Mesenchymal stem cell (in vitro differentiated cells and primary cell): ENCODE measurements around the gene TK1. TPM values are rescaled to one million over a fixed set of nuclear protein-coding genes. Genes with fewer than 3 reads are reported as not detected.
"Not testable (repeated sequence)": the region's sequence is repeated elsewhere in the genome, so short reads cannot be mapped to it uniquely, and the experiment has no call there.

Source experiments
- DNase-seq: peaks from one replicate; pipeline ENCODE4 v3.0.0-alpha.2; 2013
- H2AFZ ChIP-seq: one replicate; pipeline ENCODE4 v1.6.1; 2013; ENCODE audit warnings: low read depth, mild to moderate bottlenecking, control low read depth, inconsistent platforms, low read length, moderate library complexity
- H2AK5ac ChIP-seq: 2 replicates; pipeline ENCODE4 v1.6.1; 2013; ENCODE audit warnings: low read length, moderate library complexity, mild to moderate bottlenecking, inconsistent platforms; ENCODE audit not compliant: severe bottlenecking
- H2BK120ac ChIP-seq: one replicate; pipeline ENCODE4 v1.6.1; 2013; ENCODE audit warnings: low read depth, mild to moderate bottlenecking, inconsistent platforms, low read length, moderate library complexity
- H2BK12ac ChIP-seq, 2 experiments: one replicate each; pipeline ENCODE4 v1.6.1; 2013; ENCODE audit warnings: inconsistent platforms in 2 of 2, low read length in 2 of 2, mild to moderate bottlenecking in 2 of 2, moderate library complexity in 2 of 2, control low read depth in 1 of 2
- H2BK15ac ChIP-seq: one replicate; pipeline ENCODE4 v1.6.1; 2013; ENCODE audit warnings: mild to moderate bottlenecking, low read depth, inconsistent platforms; ENCODE audit not compliant: poor library complexity, severe bottlenecking
- H2BK5ac ChIP-seq: 2 replicates; pipeline ENCODE4 v1.6.1; 2013; ENCODE audit warnings: low read depth, mild to moderate bottlenecking, low read length, control low read depth, inconsistent platforms; ENCODE audit not compliant: poor library complexity, severe bottlenecking
- H3K14ac ChIP-seq, 2 experiments: one replicate each; pipeline ENCODE4 v1.6.1; 2013; ENCODE audit warnings: inconsistent platforms in 2 of 2, low read length in 2 of 2, control low read depth in 1 of 2, mild to moderate bottlenecking in 1 of 2, moderate library complexity in 1 of 2
- H3K18ac ChIP-seq, 2 experiments: one replicate each; pipeline ENCODE4 v1.6.1; 2013; ENCODE audit warnings: inconsistent platforms in 2 of 2, low read length in 2 of 2, control low read depth in 1 of 2, low read depth in 1 of 2, mild to moderate bottlenecking in 1 of 2
- H3K23ac ChIP-seq, 2 experiments: one replicate each; pipeline ENCODE4 v1.6.1; 2013; ENCODE audit warnings: inconsistent platforms in 2 of 2, low read length in 2 of 2, mild to moderate bottlenecking in 2 of 2, moderate library complexity in 2 of 2, control low read depth in 1 of 2
- H3K27ac ChIP-seq: 2 replicates; pipeline ENCODE4 v1.5.1; 2013; ENCODE audit warnings: mild to moderate bottlenecking, moderate library complexity, low read length, control low read depth, inconsistent platforms; ENCODE audit not compliant: poor library complexity, severe bottlenecking
- H3K27me3 ChIP-seq, 2 experiments: 2 replicates each; pipeline versions ENCODE4 v1.6.1 to v1.7.0; 2013; ENCODE audit warnings: low read length in 2 of 2, mild to moderate bottlenecking in 2 of 2, moderate library complexity in 2 of 2, control low read depth in 1 of 2, inconsistent platforms in 1 of 2; ENCODE audit not compliant: control insufficient read depth in 1 of 2, insufficient read depth in 1 of 2
- H3K36me3 ChIP-seq, 2 experiments: 2 replicates each; pipeline versions ENCODE4 v1.6.1 to v1.7.0; 2013; ENCODE audit warnings: low read length in 2 of 2, control low read depth in 1 of 2, inconsistent platforms in 1 of 2, low read depth in 1 of 2, mild to moderate bottlenecking in 1 of 2; ENCODE audit not compliant: insufficient read depth in 2 of 2, control insufficient read depth in 1 of 2
- H3K4ac ChIP-seq, 2 experiments: one replicate each; pipeline ENCODE4 v1.6.1; 2013; ENCODE audit warnings: inconsistent platforms in 2 of 2, low read length in 2 of 2, mild to moderate bottlenecking in 2 of 2, moderate library complexity in 2 of 2, control low read depth in 1 of 2, low read depth in 1 of 2
- H3K4me1 ChIP-seq: 2 replicates; pipeline ENCODE4 v1.6.1; 2013; ENCODE audit warnings: low read depth, low read length, control low read depth; ENCODE audit not compliant: control insufficient read depth, insufficient read depth
- H3K4me2 ChIP-seq: 2 replicates; pipeline ENCODE4 v1.6.1; 2013; ENCODE audit warnings: low read length, mild to moderate bottlenecking, inconsistent platforms; ENCODE audit not compliant: poor library complexity, severe bottlenecking
- H3K4me3 ChIP-seq, 2 experiments: 2 replicates each; pipeline versions ENCODE4 v1.5.1 to v1.7.0; 2013; ENCODE audit warnings: low read length in 2 of 2, mild to moderate bottlenecking in 2 of 2, control low read depth in 1 of 2, low read depth in 1 of 2; ENCODE audit not compliant: insufficient read depth in 1 of 2
- H3K79me1 ChIP-seq: replicated peaks from 2 replicates; pipeline ENCODE4 v1.6.1; 2013; ENCODE audit warnings: mild to moderate bottlenecking, control low read depth, low read length, inconsistent platforms; ENCODE audit not compliant: poor library complexity, severe bottlenecking
- H3K9ac ChIP-seq: 2 replicates; pipeline ENCODE4 v1.7.0; 2013; ENCODE audit warnings: mild to moderate bottlenecking, low read length, moderate library complexity
- H3K9me3 ChIP-seq: 2 replicates; pipeline ENCODE4 v1.7.0; 2013; ENCODE audit warnings: mild to moderate bottlenecking, low read length; ENCODE audit not compliant: control insufficient read depth
- H4K8ac ChIP-seq: one replicate; pipeline ENCODE4 v1.6.1; 2013; ENCODE audit warnings: inconsistent platforms, mild to moderate bottlenecking, low read length, moderate library complexity
- H4K91ac ChIP-seq: one replicate; pipeline ENCODE4 v1.6.1; 2013; ENCODE audit warnings: mild to moderate bottlenecking, low read length, inconsistent platforms
- WGBS: methylation state at CpG from one replicate; pipeline ENCODE4 v1.1.7; 2013; ENCODE audit warnings: mixed read lengths; 5-methylcytosine and 5-hydroxymethylcytosine counted together
- polyA plus RNA-seq, 2 experiments: library from polyadenylated mRNA; stranded (reverse); fragments of 200-250 nt; gene quantifications; one replicate each; pipeline ENCODE4 v1.2.3, GENCODE V29; 2013

TK1 gene
- polyA plus RNA-seq (2013, experiment 1 of 2): 20.4 TPM
- 21.2 TPM for polyA plus RNA-seq (2013, experiment 2 of 2)

DNA sequence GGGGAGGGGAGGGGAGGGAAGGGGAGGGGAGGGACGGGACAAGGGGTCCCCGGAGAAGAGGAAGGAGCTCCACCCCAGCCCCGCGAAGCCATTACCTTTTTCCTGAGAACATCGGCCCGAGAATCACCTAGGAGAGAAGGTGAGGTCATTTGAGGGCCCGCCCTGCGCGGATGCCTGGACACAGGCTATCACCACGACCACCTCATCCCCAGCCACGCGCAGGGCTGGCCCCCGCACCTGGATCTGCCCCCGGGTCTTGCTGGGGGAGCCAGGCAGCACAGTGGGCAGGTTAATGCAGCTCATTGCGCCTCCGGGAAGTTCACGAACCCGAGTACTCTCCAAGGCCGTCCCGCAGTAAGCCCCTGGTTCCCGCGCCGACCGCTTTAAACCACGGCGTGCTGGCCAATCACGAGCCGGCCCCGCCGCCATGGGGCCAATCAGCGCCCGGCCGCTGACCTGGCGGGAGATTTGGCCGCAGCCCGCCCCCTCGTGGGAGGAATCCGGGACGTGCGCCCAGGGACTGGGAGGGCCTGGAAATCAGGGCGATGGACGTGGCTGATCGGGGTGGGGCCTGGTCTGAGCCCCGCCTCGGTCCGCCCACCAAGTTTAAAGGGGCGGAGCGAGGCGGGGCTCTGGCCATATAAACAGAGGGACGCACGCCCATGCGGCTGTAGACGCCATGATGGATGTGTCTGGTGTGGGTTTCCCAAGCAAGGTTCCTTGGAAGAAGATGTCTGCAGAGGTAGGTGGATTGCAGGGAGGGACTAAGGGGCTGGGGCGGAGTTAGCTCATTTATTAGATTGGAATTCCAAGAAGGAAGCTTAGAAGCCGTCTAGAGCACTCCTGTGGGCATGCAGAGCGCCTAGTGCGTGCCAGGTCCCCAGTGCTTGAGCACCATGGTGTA is at the start of gene TK1, which contains the start of gene AFMID:
Gene TK1 (minus strand): TSS at position 361 of the 904 bp plus-strand sequence. CDS start 58 bp downstream, at position 303.
Gene AFMID (plus strand): TSS at position 671 of the 904 bp plus-strand sequence. CDS start 9 bp downstream, at position 680.
- peak within 1 kb of the TSS; percentile 87 for H4K91ac ChIP-seq
- peak within 1 kb of the TSS in 1 of 2 experiments; percentile 12 for H3K14ac ChIP-seq
- no peak within 1 kb of the TSS for H2BK5ac ChIP-seq
- peak; percentile 97 for DNase-seq
- H3K36me3 ChIP-seq: peaks cover 8 to 14% of the 10 kb centered on the region in 2 experiments
- H2BK120ac ChIP-seq: peak within 1 kb of the TSS; percentile 64
- no peak within 1 kb of the TSS for H3K23ac ChIP-seq
- no peaks in the 10 kb centered on the region for H3K9me3 ChIP-seq
- peaks cover 43% of the 10 kb centered on the region for H3K4me1 ChIP-seq
- H4K8ac ChIP-seq: peak within 1 kb of the TSS; percentile 87
- H2AFZ ChIP-seq: peak within 1 kb of the TSS; percentile 51
- H3K18ac ChIP-seq: peak within 1 kb of the TSS; percentile 28 to 81
- peak within 1 kb of the TSS; percentile 62 to 87 for H3K4me3 ChIP-seq
- 4% methylated on average over 51 of the region's 57 CpGs for WGBS
- no peak within 1 kb of the TSS for H3K27ac ChIP-seq
- peaks cover 25% of the 10 kb centered on the region for H3K79me1 ChIP-seq
- H3K4me2 ChIP-seq: peak within 1 kb of the TSS; percentile 89
- H3K27me3 ChIP-seq: no peaks in the 10 kb centered on the region
- H3K9ac ChIP-seq: peak within 1 kb of the TSS; percentile 83
- no peak within 1 kb of the TSS for H2BK15ac ChIP-seq
- peak within 1 kb of the TSS in 1 of 2 experiments; percentile 2 for H2BK12ac ChIP-seq
- H3K4ac ChIP-seq: no peak within 1 kb of the TSS
- peak within 1 kb of the TSS; percentile 80 for H2AK5ac ChIP-seq

- no peak for DNase-seq
- H3K79me1 ChIP-seq: no peaks in the 10 kb centered on the region
- H2BK120ac ChIP-seq: no peak overlapping the region
- H3K4me3 ChIP-seq: no peak overlapping the region
- WGBS: 82% methylated on average over 8 of the region's 8 CpGs
- H4K8ac ChIP-seq: no peak overlapping the region
- no peak overlapping the region for H3K9ac ChIP-seq
- H3K14ac ChIP-seq: no peak overlapping the region
- H2BK12ac ChIP-seq: no peak overlapping the region
- H2AK5ac ChIP-seq: no peak overlapping the region
- no peak overlapping the region for H2BK5ac ChIP-seq
- no peak overlapping the region for H4K91ac ChIP-seq
- H3K4ac ChIP-seq: no peak overlapping the region
- no peak overlapping the region for H3K18ac ChIP-seq
- H3K27ac ChIP-seq: no peak overlapping the region
- no peak overlapping the region for H2BK15ac ChIP-seq
- H3K36me3 ChIP-seq: peaks cover 0 to 5% of the 10 kb centered on the region in 2 experiments
- H3K4me2 ChIP-seq: no peak overlapping the region
- no peak overlapping the region for H3K23ac ChIP-seq
- H3K9me3 ChIP-seq: no peaks in the 10 kb centered on the region
- peaks cover 17 to 46% of the 10 kb centered on the region in 2 experiments for H3K27me3 ChIP-seq
- peaks cover 18% of the 10 kb centered on the region for H3K4me1 ChIP-seq
- no peak overlapping the region for H2AFZ ChIP-seq
These were observed 49.0 kb upstream of the TK1 start for GRCh38 chr17:78235885-78236284.

- WGBS: 98% methylated on average over 6 of the region's 6 CpGs
- not testable (repeated sequence) for H2AK5ac ChIP-seq, H4K8ac ChIP-seq, H2BK12ac ChIP-seq, H3K9ac ChIP-seq, H3K79me1 ChIP-seq, H3K4me3 ChIP-seq, H3K36me3 ChIP-seq, H3K9me3 ChIP-seq, H3K4ac ChIP-seq, H4K91ac ChIP-seq, H3K4me2 ChIP-seq, H2AFZ ChIP-seq, H2BK120ac ChIP-seq, H2BK5ac ChIP-seq, H2BK15ac ChIP-seq, DNase-seq, H3K23ac ChIP-seq, H3K14ac ChIP-seq, H3K27ac ChIP-seq, H3K18ac ChIP-seq
- Histone ChIP-seq H3K27me3 (peaks cover 26 to 55% of the 10 kb centered on the region in 2 experiments), H3K4me1 (peaks cover 21% of the 10 kb centered on the region)
These were observed 48.2 kb upstream of the TK1 start for GRCh38 chr17:78235022-78235421.

DNA sequence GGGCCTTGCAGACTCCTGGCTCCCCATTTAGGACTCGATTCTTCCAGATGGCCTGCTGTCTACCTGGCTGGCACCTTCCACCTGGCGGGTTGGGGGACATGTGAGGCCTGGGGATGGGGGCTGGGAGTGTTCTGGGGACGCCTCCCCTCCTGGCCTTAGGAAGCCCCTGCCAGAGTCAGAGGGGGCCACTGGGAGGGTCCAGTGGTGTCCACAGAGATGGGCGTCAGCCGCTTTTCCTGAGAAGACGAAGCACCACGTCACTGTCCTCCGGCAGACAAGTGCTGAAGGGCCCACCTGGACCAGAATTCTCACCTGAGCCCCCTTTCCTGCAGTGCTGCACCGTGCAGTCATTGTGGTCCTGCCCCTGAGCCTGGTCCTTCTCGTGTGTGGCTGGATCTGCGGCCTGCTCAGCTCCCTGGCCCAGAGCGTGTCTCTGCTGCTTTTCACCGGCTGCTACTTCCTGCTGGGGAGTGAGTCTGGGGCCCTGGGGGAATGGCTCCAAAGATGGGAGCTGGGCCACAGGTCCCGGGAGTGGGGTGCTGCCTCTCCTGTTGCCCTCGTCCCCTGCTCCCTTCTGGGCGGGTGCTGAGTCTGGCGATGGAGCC is 47.5 kb upstream of the TK1 start:
- Histone ChIP-seq H3K23ac (no peak overlapping the region), H3K36me3 (peaks cover 0 to 5% of the 10 kb centered on the region in 2 experiments), H4K91ac (peak overlapping the region; percentile 45), H2BK120ac (no peak overlapping the region), H2AK5ac (no peak overlapping the region), H3K79me1 (no peaks in the 10 kb centered on the region), H3K27me3 (peaks cover 29 to 59% of the 10 kb centered on the region in 2 experiments), H3K9me3 (no peaks in the 10 kb centered on the region), H2BK12ac (no peak overlapping the region), H3K4ac (no peak overlapping the region), H2BK15ac (no peak overlapping the region), H3K4me3 (no peak overlapping the region), H3K9ac (no peak overlapping the region), H3K4me2 (no peak overlapping the region), H3K27ac (no peak overlapping the region), H3K18ac (no peak overlapping the region), H3K14ac (no peak overlapping the region), H2AFZ (no peak overlapping the region), H3K4me1 (peaks cover 21% of the 10 kb centered on the region), H4K8ac (no peak overlapping the region), H2BK5ac (no peak overlapping the region)
- DNase-seq: no peak
- 87% methylated on average over 17 of the region's 17 CpGs for WGBS
